GM12878 (cell line): ENCODE results near the gene CPNE9. TPM values are rescaled to one million over a fixed set of nuclear protein-coding genes. Genes with fewer than 3 reads are reported as not detected.
A peak's percentile ranks its signal among the peaks of the same experiment; 100 is the strongest.

Experiments used
- CREB1 ChIP-seq: IDR thresholded peaks from 2 replicates; pipeline ENCODE4 v1.6.1; 2012; ENCODE audit warnings: low read depth, mild to moderate bottlenecking, inconsistent platforms
- E2F8 ChIP-seq: fragments of 450-650 bp; IDR thresholded peaks from 2 replicates; pipeline ENCODE4 v1.6.1; 2018; ENCODE audit warnings: mild to moderate bottlenecking, low read depth, moderate library complexity; ENCODE audit not compliant: partially characterized antibody
- E4F1 ChIP-seq: fragments of 450-650 bp; IDR thresholded peaks from 2 replicates; pipeline ENCODE4 v1.6.1; 2018; ENCODE audit warnings: borderline replicate concordance, mild to moderate bottlenecking; ENCODE audit not compliant: partially characterized antibody
- FOXM1 ChIP-seq: IDR thresholded peaks from 2 replicates; pipeline ENCODE4 v1.6.1; 2012; ENCODE audit warnings: low read depth, mild to moderate bottlenecking, inconsistent platforms, low read length, moderate library complexity
- GATAD2B ChIP-seq: fragments of 450-650 bp; conservative IDR thresholded peaks from 2 replicates; pipeline ENCODE4 v1.6.1; 2017; ENCODE audit warnings: low read depth, mild to moderate bottlenecking, moderate library complexity
- HCFC1 ChIP-seq: fragments of 150-350 bp; IDR thresholded peaks from 2 replicates; pipeline ENCODE4 v1.6.1; 2014; ENCODE audit warnings: low read length
- IKZF1 ChIP-seq: fragments of 450-650 bp; conservative IDR thresholded peaks from 2 replicates; pipeline ENCODE4 v1.6.1; 2017; ENCODE audit warnings: antibody characterized with exemption, mild to moderate bottlenecking
- IRF4 ChIP-seq: IDR thresholded peaks from 2 replicates; pipeline ENCODE4 v1.6.1; 2011; ENCODE audit warnings: low read depth, low read length
- MYB ChIP-seq: fragments of 150-350 bp; IDR thresholded peaks from 2 replicates; pipeline ENCODE4 v1.6.1; 2014; ENCODE audit warnings: mild to moderate bottlenecking, low read depth, low read length, borderline replicate concordance
- SMAD5 ChIP-seq: IDR thresholded peaks from 2 replicates; pipeline ENCODE4 v1.6.1; 2016; ENCODE audit warnings: antibody characterized with exemption, low read depth
- SP1 ChIP-seq: IDR thresholded peaks from one replicate; pipeline ENCODE4 v1.6.1; 2011; ENCODE audit warnings: low read depth, low read length
- SREBF1 ChIP-seq: IDR thresholded peaks from 2 replicates; pipeline ENCODE4 v1.6.1; 2012; ENCODE audit warnings: mild to moderate bottlenecking, low read length
- SRF ChIP-seq, 2 experiments: IDR thresholded peaks; 2 replicates each; pipeline ENCODE4 v1.6.1; 2011; ENCODE audit warnings: low read depth in 2 of 2, low read length in 2 of 2, mild to moderate bottlenecking in 1 of 2, moderate library complexity in 1 of 2
- TARDBP ChIP-seq: IDR thresholded peaks from 2 replicates; pipeline ENCODE4 v1.6.1; 2016; ENCODE audit warnings: borderline replicate concordance
- polyA plus RNA-seq, 11 experiments: library from polyadenylated mRNA; depleted of rRNA in 4 of 11; unstranded in 6 of 11; stranded (reverse) in 5 of 11; fragments of >200 nt; fragmentation: Nextera tagmentation in 4 of 11; fragmentation: Illumina TruSeq in 1 of 11; extraction: Ambion mirVana in 4 of 11; extraction: Trizol in 1 of 11; gene quantifications; 1 replicate in 1 of 11; 2 replicates in 10 of 11; pipeline versions ENCODE4 v1.2.1 to v1.2.3, GENCODE V29; 2011 to 2016; ENCODE audit warnings: inconsistent platforms in 2 of 11, missing spikeins in 2 of 11, low read depth in 1 of 11
- total RNA-seq, 4 experiments: library from RNA; depleted of rRNA in 3 of 4; stranded (reverse); fragments of >200 nt in 3 of 4; fragmentation: Illumina TruSeq in 1 of 4; extraction: Trizol in 1 of 4; gene quantifications; 2 replicates each; pipeline versions ENCODE4 v1.2.1 to v1.2.3, GENCODE V29; 2013 to 2021
- TF ChIP-seq, protein P1 (sequence below): IDR thresholded peaks from 2 replicates; pipeline ENCODE4 v1.6.1; 2012; ENCODE audit warnings: low read depth, low read length, improper control_type of control experiment
- TF ChIP-seq, protein P2 (sequence below): fragments of 150-350 bp; IDR thresholded peaks from 2 replicates; pipeline ENCODE4 v1.6.1; 2014; ENCODE audit warnings: mild to moderate bottlenecking, low read depth, low read length
- TF ChIP-seq, protein P3 (sequence below): fragments of 450-650 bp; IDR thresholded peaks from 2 replicates; pipeline ENCODE4 v1.6.1; 2017; ENCODE audit warnings: mild to moderate bottlenecking, low read depth, inconsistent platforms; ENCODE audit not compliant: poor library complexity, severe bottlenecking
- TF ChIP-seq, protein P4 (sequence below): IDR thresholded peaks from 2 replicates; pipeline ENCODE4 v1.6.1; 2011; ENCODE audit warnings: low read depth, low read length, improper control_type of control experiment, borderline replicate concordance

The CPNE9 gene
- total and polyA plus RNA-seq, 10 of the 15 experiments (the other 5 are each of a cell fraction or from before 2014, with no cell fraction given), result 0.02 to 0.12 (median 0.05) TPM; not detected in 7

GRCh38 chr3:9704347-9705322 is 1.0 kb downstream of the CPNE9 start (continued):
- TF ChIP-seq FOXM1, result no peak
- no peak for TF ChIP-seq TARDBP
- no peak for TF ChIP-seq E2F8
- no peak for TF ChIP-seq MYB
- no peak for TF ChIP-seq E4F1
- TF ChIP-seq IKZF1, result no peak
- TF ChIP-seq HCFC1, result no peak
- TF ChIP-seq, protein P1, sequence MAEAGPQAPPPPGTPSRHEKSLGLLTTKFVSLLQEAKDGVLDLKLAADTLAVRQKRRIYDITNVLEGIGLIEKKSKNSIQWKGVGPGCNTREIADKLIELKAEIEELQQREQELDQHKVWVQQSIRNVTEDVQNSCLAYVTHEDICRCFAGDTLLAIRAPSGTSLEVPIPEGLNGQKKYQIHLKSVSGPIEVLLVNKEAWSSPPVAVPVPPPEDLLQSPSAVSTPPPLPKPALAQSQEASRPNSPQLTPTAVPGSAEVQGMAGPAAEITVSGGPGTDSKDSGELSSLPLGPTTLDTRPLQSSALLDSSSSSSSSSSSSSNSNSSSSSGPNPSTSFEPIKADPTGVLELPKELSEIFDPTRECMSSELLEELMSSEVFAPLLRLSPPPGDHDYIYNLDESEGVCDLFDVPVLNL, result no peak
- TF ChIP-seq SREBF1, result peak; percentile 67; the same call in 1 of the 2 replicates
- TF ChIP-seq GATAD2B, result no peak
- TF ChIP-seq SP1, result no peak
- no peak for TF ChIP-seq SMAD5
- TF ChIP-seq, protein P2, sequence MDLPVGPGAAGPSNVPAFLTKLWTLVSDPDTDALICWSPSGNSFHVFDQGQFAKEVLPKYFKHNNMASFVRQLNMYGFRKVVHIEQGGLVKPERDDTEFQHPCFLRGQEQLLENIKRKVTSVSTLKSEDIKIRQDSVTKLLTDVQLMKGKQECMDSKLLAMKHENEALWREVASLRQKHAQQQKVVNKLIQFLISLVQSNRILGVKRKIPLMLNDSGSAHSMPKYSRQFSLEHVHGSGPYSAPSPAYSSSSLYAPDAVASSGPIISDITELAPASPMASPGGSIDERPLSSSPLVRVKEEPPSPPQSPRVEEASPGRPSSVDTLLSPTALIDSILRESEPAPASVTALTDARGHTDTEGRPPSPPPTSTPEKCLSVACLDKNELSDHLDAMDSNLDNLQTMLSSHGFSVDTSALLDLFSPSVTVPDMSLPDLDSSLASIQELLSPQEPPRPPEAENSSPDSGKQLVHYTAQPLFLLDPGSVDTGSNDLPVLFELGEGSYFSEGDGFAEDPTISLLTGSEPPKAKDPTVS, result no peak
- TF ChIP-seq, protein P3, sequence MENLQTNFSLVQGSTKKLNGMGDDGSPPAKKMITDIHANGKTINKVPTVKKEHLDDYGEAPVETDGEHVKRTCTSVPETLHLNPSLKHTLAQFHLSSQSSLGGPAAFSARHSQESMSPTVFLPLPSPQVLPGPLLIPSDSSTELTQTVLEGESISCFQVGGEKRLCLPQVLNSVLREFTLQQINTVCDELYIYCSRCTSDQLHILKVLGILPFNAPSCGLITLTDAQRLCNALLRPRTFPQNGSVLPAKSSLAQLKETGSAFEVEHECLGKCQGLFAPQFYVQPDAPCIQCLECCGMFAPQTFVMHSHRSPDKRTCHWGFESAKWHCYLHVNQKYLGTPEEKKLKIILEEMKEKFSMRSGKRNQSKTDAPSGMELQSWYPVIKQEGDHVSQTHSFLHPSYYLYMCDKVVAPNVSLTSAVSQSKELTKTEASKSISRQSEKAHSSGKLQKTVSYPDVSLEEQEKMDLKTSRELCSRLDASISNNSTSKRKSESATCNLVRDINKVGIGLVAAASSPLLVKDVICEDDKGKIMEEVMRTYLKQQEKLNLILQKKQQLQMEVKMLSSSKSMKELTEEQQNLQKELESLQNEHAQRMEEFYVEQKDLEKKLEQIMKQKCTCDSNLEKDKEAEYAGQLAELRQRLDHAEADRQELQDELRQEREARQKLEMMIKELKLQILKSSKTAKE, result no peak
- TF ChIP-seq SRF (IDR thresholded peaks at IDR 0.05; ENCODE audit: low read depth in 2 of 2, low read length in 2 of 2), result 0 out of 4 replicates have a peak, but pooled peaks of 1 of the 2 experiments have one; percentile 4
- TF ChIP-seq, protein P4, sequence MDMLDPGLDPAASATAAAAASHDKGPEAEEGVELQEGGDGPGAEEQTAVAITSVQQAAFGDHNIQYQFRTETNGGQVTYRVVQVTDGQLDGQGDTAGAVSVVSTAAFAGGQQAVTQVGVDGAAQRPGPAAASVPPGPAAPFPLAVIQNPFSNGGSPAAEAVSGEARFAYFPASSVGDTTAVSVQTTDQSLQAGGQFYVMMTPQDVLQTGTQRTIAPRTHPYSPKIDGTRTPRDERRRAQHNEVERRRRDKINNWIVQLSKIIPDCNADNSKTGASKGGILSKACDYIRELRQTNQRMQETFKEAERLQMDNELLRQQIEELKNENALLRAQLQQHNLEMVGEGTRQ, result no peak
- no peak for TF ChIP-seq CREB1
- no peak for TF ChIP-seq IRF4
